ENCODE results near the gene SYT1. TPM values are rescaled to one million over a fixed set of nuclear protein-coding genes. Genes with fewer than 3 reads are reported as not detected.
"Not testable (repeated sequence)": the region's sequence is repeated elsewhere in the genome, so short reads cannot be mapped to it uniquely, and the experiment has no call there.

SYT1 gene
- total and polyA plus RNA-seq, 2 of the 8 experiments (the other 6 are each of a cell fraction or from before 2014, with no cell fraction given), result 11.0 to 34.6 TPM

DNA sequence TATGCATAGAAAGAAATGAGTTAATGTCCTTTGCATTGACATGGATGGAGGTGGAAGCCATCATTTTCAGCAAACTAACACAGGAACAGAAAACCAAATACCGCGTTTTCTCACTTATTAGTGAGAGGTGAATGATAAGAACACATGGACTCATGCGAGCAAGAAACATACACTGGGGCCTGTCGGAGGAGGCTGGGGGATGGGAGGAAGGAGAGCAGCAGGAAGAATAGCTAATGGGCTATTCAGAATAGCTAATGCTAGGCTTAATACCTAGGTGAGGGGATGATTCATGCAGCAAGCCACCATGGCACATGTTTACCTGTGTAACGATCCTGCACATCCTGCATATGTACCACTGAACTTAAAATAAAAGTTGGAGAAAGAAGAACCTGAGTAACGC lies 29.1 kb upstream of the SYT1 start (continued):
- no peak for TF ChIP-seq ATF2 (IDR thresholded peaks at IDR 0.05; ENCODE audit: low read length)
- TF ChIP-seq JUND (IDR thresholded peaks at IDR 0.05; ENCODE audit: low read length), result no peak

- H3K23me2 ChIP-seq (ENCODE audit: low read depth, low read length); H3K14ac ChIP-seq (ENCODE audit: insufficient read length); H3K9me3 ChIP-seq (ENCODE audit: insufficient read depth in 2 of 2, low read depth in 1 of 2, low read length in 1 of 2); H3K9ac ChIP-seq (replicated peaks in 1 of 4; ENCODE audit: extremely low read depth in 1 of 4, low read depth in 3 of 4, low read length in 3 of 4); H3K27ac ChIP-seq (ENCODE audit: low read depth, low read length); H3K4ac ChIP-seq (replicated peaks; ENCODE audit: insufficient read length, low read depth, low read length); H3K27me3 ChIP-seq (replicated peaks in 1 of 4; ENCODE audit: control insufficient read depth in 3 of 4, extremely low read depth in 1 of 4, insufficient read depth in 3 of 4, low read length in 3 of 4); H2BK15ac ChIP-seq (ENCODE audit: low read length); H2BK12ac ChIP-seq (ENCODE audit: low read depth, low read length); H3K56ac ChIP-seq (replicated peaks; ENCODE audit: insufficient read length, low read depth, low read length); H2BK20ac ChIP-seq (ENCODE audit: low read length); H3K79me2 ChIP-seq (ENCODE audit: control insufficient read depth in 1 of 2, insufficient read depth in 2 of 2, low read length in 2 of 2); H2AFZ ChIP-seq (ENCODE audit: low read length); H4K91ac ChIP-seq (replicated peaks; ENCODE audit: insufficient read length, low read length); H2BK5ac ChIP-seq (ENCODE audit: low read depth, low read length); H3K4me1 ChIP-seq (replicated peaks in 1 of 4; ENCODE audit: control insufficient read depth in 3 of 4, insufficient read depth in 4 of 4, low read length in 3 of 4); H3K18ac ChIP-seq (ENCODE audit: extremely low read depth, low read length); H2BK120ac ChIP-seq (replicated peaks; ENCODE audit: low read depth, low read length); H3K4me2 ChIP-seq (ENCODE audit: insufficient read depth in 1 of 2, low read depth in 2 of 2, low read length in 2 of 2); H3K36me3 ChIP-seq (ENCODE audit: control insufficient read depth in 2 of 4, insufficient read depth in 4 of 4, low read length in 3 of 4); FAIRE-seq; H3K23ac ChIP-seq (ENCODE audit: insufficient read length); H3K79me1 ChIP-seq (ENCODE audit: low read depth, low read length); H2AK5ac ChIP-seq (ENCODE audit: low read depth, low read length); H4K5ac ChIP-seq (ENCODE audit: insufficient read length, low read depth, low read length); H4K8ac ChIP-seq (ENCODE audit: extremely low read depth, insufficient read depth, low read length); H4K20me1 ChIP-seq (replicated peaks in 1 of 2; ENCODE audit: control insufficient read depth in 1 of 2, insufficient read depth in 2 of 2, low read length in 2 of 2); H3K4me3 ChIP-seq (ENCODE audit: extremely low read depth in 1 of 4, insufficient read depth in 2 of 4, low read depth in 3 of 4, low read length in 4 of 4); CTCF ChIA-PET (ENCODE audit: partially characterized antibody): not testable (repeated sequence)
- peak in 1 of 2 experiments; percentile 54 for DNase-seq (ENCODE audit: low read depth in 1 of 2, low spot score in 2 of 2)
- POLR2A ChIA-PET (ENCODE audit: partially characterized antibody), result interaction anchor here (1.1 kb wide), 1 partner anchor 23 kb away, joined by 3 read pairs; no protein-coding TSS in a partner anchor
- WGBS, 2 experiments (ENCODE audit: extremely low coverage in 1 of 2, insufficient coverage in 1 of 2, insufficient read length in 1 of 2, insufficient replicate concordance in 2 of 2, low coverage in 1 of 2, low lambda C conversion rate in 2 of 2, missing lambda C conversion rate in 1 of 2), result 41% methylated on average over 7 of the region's 7 CpGs; no CpG with 5 or more reads in 1 of the 2 experiments
Observed at GRCh38 chr12:78840518-78841019, 24.0 kb upstream of the SYT1 start.

Measured in H1 (cell line).